Adrenal gland (tissue), 12 donors: ENCODE results near the gene ZMIZ2. TPM values are rescaled to one million over a fixed set of nuclear protein-coding genes. Genes with fewer than 3 reads are reported as not detected.

Experiments used
- DNase-seq, 7 donors: peaks; one replicate each; pipeline ENCODE4 v3.0.0-alpha.2; 2019 to 2020
- H3K27ac ChIP-seq, 5 donors: fragments of 200-600 bp; sonication (generic) in 4 of 5; 1 replicate in 3 of 5; 2 replicates in 2 of 5; pipeline versions ENCODE4 v1.5.1 to v1.8.0; 2016 to 2020; ENCODE audit warnings: mild to moderate bottlenecking in 1 of 5
- H3K27me3 ChIP-seq: fragments of 200-600 bp; 2 replicates; pipeline ENCODE4 v1.8.0; 2021
- H3K36me3 ChIP-seq, 2 donors: fragments of 200-600 bp; replicated peaks in 1 of 2; 1 replicate in 1 of 2; 2 replicates in 1 of 2; pipeline versions ENCODE4 v1.5.1 to v1.8.0; 2018 to 2022
- H3K4me1 ChIP-seq, 2 donors: fragments of 200-600 bp; replicated peaks in 1 of 2; 1 replicate in 1 of 2; 2 replicates in 1 of 2; pipeline versions ENCODE4 v1.5.1 to v1.8.0; 2018 to 2021
- H3K4me3 ChIP-seq, 4 donors: fragments of 200-600 bp; sonication (generic) in 3 of 4; one replicate each; pipeline ENCODE4 v1.5.1; 2016 to 2018
- H3K9me3 ChIP-seq, 3 donors: fragments of 200-600 bp; sonication (generic) in 1 of 3; replicated peaks in 1 of 3; 1 replicate in 2 of 3; 2 replicates in 1 of 3; pipeline versions ENCODE4 v1.5.1 to v1.8.0; 2016 to 2021
- POLR2A ChIP-seq, 2 donors: fragments of 450-650 bp; IDR thresholded peaks; one replicate each; pipeline ENCODE4 v1.6.1; 2017; ENCODE audit warnings: antibody characterized with exemption in 2 of 2, mild to moderate bottlenecking in 2 of 2, moderate library complexity in 1 of 2
- WGBS, 4 donors: extraction: QIAGEN DNeasy Blood & Tissue Kit in 2 of 4; methylation state at CpG; one replicate each; pipeline versions ENCODE4 v1.1.5 to v1.1.7; 2013 to 2017; 5-methylcytosine and 5-hydroxymethylcytosine counted together
- intact Hi-C, 2 donors: fragments of 100-400 bp; cut with DNase I; formaldehyde crosslinking; loops; one replicate each; pipeline versions ENCODE4 v1.14.1 to v1.15.0; 2022 to 2023
- polyA plus RNA-seq, 3 donors: library from polyadenylated mRNA; stranded (reverse); fragments of 200-250 nt in 2 of 3; fragments of 350-450 nt in 1 of 3; fragmentation: Illumina TruSeq in 1 of 3; extraction: RNeasy Lipid Tissue Mini Kit (QIAGEN cat#74804) in 1 of 3; gene quantifications; one replicate each; pipeline ENCODE4 v1.2.3, GENCODE V29; 2013 to 2014
- total RNA-seq, 9 donors: library from RNA; depleted of rRNA in 4 of 9; stranded (reverse); fragments of >200 nt in 4 of 9; fragments of 120-200 nt in 1 of 9; fragmentation: NEBNext Ultra II Directional in 1 of 9; extraction: Animal tissue kit (Norgen Biotek cat#: 25700) in 1 of 9; gene quantifications; one replicate each; pipeline versions ENCODE4 v1.1.0 to v1.2.4, GENCODE V29; 2013 to 2023
- TF ChIP-seq, protein P1 (sequence below), 6 experiments: fragments of 450-650 bp in 4 of 6; fragments of 200-600 bp in 2 of 6; sonication (generic) in 1 of 6; IDR thresholded peaks; 1 replicate in 5 of 6; 2 replicates in 1 of 6; pipeline versions ENCODE4 v1.5.1 to v1.8.0; 2016 to 2021; ENCODE audit warnings: antibody characterized with exemption in 6 of 6, mild to moderate bottlenecking in 2 of 6, moderate library complexity in 1 of 6
- donor health status: healthy with polysubstance abuse.
- donor health status: Bipolar disorder and iron deficiency.
- donor health status: DM: yes; HTN: yes; CAD: no.
- donor health status: DM: no; HTN: no; CAD: no.
- donor health status: DM: no; HTN: no; CAD: no.
- donor health status: DM: yes; HTN: yes; CAD: no.

Gene ZMIZ2
- total and polyA plus RNA-seq, 12 donors, result 7.9 to 280 (median 53.7) TPM

DNA sequence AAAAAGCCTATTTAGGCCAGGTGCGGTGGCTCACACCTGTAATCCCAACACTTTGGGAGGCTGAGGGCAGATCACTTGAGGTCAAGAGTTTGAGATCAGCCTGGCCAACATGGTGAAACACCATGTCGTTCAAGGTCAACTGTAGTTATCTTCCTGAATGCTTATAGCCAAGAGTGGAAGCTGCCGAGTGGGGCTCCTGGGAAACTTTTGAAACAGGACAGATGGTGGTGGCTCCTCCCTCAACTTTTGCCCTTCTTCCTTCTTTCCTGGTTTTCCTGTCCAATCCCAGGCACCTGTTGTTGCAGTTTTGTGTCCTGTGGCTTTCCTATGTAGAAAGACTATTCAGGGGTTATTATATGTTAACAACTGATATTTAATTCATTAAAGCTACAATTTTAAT lies 39.1 kb downstream of the ZMIZ2 start:
- no peak overlapping the region for H3K27ac ChIP-seq
- no peak for DNase-seq
- H3K4me3 ChIP-seq, result no peak overlapping the region
- no peaks in the 10 kb centered on the region for H3K4me1 ChIP-seq
- no peaks in the 10 kb centered on the region for H3K27me3 ChIP-seq
- 64 to 77% (median 70%) methylated on average over 3 of the region's 3 CpGs for WGBS, 4 donors
- TF ChIP-seq, protein P1, sequence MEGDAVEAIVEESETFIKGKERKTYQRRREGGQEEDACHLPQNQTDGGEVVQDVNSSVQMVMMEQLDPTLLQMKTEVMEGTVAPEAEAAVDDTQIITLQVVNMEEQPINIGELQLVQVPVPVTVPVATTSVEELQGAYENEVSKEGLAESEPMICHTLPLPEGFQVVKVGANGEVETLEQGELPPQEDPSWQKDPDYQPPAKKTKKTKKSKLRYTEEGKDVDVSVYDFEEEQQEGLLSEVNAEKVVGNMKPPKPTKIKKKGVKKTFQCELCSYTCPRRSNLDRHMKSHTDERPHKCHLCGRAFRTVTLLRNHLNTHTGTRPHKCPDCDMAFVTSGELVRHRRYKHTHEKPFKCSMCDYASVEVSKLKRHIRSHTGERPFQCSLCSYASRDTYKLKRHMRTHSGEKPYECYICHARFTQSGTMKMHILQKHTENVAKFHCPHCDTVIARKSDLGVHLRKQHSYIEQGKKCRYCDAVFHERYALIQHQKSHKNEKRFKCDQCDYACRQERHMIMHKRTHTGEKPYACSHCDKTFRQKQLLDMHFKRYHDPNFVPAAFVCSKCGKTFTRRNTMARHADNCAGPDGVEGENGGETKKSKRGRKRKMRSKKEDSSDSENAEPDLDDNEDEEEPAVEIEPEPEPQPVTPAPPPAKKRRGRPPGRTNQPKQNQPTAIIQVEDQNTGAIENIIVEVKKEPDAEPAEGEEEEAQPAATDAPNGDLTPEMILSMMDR (IDR thresholded peaks at IDR 0.05), result no peak
- no peak for TF ChIP-seq POLR2A (IDR thresholded peaks at IDR 0.05)
- intact Hi-C loops, result no loop called here
- H3K36me3 ChIP-seq, result no peaks in the 10 kb centered on the region
- H3K9me3 ChIP-seq, result no peaks in the 10 kb centered on the region

DNA sequence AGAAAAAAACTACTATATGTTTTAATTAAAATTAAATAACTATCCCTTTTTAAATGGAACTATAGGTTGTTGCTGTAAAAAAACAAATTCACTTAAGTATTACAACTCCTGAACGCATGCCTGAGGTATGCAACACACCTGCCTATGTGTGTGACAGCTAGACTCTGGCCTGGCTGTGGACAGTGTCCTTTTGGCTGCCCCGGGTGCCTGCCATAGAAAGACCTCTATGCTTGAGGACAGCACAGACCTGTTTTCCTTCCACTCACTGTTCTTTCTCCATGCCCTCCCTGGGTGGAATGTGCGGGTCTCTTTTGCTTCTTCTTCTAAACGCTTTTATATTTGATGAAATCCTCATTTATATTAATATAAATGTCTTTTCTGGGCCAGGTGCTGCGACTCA lies 41.3 kb downstream of the ZMIZ2 start:
- no peaks in the 10 kb centered on the region for H3K36me3 ChIP-seq
- H3K4me1 ChIP-seq, result no peaks in the 10 kb centered on the region
- H3K27ac ChIP-seq, result no peak overlapping the region
- WGBS, 4 donors, result 77 to 88% (median 82%) methylated on average over 5 of the region's 5 CpGs
- intact Hi-C loops, result no loop called here
- H3K27me3 ChIP-seq, result no peaks in the 10 kb centered on the region
- no peaks in the 10 kb centered on the region for H3K9me3 ChIP-seq
- no peak for TF ChIP-seq POLR2A (IDR thresholded peaks at IDR 0.05)
- TF ChIP-seq, protein P1 (IDR thresholded peaks at IDR 0.05), result no peak
- no peak for DNase-seq
- no peak overlapping the region for H3K4me3 ChIP-seq

DNA sequence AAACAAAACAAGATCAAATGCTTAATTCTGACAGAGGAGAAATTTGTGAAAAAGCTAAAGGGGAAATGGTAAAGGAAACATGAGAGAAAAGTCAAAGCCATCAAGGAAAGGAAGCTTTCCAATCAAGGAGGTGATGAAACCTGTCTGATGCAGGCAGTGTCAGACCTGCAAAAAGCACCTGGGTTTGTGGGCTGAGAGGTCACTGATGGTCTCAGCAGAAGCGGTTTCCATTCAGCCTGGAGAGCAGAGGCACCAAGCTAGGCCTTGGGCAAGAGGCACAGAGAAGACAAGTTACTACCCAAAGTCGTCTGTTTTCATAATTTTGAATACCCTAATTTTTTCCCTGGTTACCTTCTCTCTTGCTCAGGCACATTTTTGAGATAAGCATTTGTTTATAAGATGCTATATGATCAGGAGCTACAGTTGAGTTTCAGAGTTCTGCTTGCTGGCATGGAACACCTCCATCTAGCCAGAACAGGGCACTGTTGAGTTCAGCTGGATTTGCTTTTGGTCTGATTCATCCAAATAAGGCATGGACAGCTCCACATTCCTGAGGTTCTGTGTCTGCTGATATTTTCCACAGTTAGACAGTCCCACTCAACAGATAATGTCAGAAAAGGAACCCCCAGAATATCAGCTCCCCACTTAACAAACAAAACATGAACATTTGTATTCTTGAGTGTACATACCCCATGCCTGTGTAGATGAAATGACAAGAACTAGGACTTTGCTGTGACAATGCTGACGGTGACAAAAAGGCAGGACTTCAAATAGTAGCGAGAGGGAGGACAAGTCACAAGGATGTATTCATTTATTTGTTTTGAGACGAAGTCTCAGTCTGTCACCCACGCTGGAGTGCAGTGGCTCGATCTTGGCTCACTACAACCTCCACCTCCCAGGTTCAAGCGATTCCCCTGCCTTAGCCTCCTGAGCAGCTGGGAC lies 42.9 kb downstream of the ZMIZ2 start:
- WGBS, 4 donors, result 85 to 93% (median 88%) methylated on average over 8 of the region's 8 CpGs
- Histone ChIP-seq H3K4me3 (no peak overlapping the region), H3K4me1 (peaks cover 0 to 5% of the 10 kb centered on the region in 2 donors), H3K9me3 (no peaks in the 10 kb centered on the region), H3K27me3 (no peaks in the 10 kb centered on the region), H3K27ac (no peak overlapping the region), H3K36me3 (no peaks in the 10 kb centered on the region)
- DNase-seq, result no peak
- intact Hi-C loops, result no loop called here
- TF ChIP-seq, protein P1 (IDR thresholded peaks at IDR 0.05), result no peak
- TF ChIP-seq POLR2A (IDR thresholded peaks at IDR 0.05), result no peak

DNA sequence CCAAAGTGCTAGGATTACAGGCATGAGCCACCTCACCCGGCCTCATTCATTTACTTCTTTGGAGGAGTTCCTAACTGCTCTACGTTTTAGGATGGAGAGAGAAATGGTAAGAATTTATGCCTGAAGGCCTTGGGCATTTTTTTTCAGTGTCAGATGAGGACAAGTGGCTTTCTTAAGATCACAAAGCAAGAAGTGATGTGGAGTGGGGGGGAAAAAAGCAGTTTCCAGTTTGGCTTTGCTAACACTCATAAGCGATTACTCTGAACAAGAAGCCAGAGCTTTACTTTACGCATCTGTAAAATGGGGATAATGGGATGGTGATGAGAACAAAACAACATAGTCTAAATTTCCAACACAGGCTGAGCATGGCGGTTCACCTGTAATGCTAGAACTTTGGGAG lies 45.3 kb downstream of the ZMIZ2 start:
- no peaks in the 10 kb centered on the region for H3K27me3 ChIP-seq
- no peak overlapping the region for H3K27ac ChIP-seq
- peaks cover 0 to 5% of the 10 kb centered on the region in 2 donors for H3K36me3 ChIP-seq
- no peak overlapping the region for H3K4me3 ChIP-seq
- intact Hi-C loops, result no loop called here
- H3K9me3 ChIP-seq, result no peaks in the 10 kb centered on the region
- H3K4me1 ChIP-seq, result peaks cover 14 to 20% of the 10 kb centered on the region in 2 donors
- TF ChIP-seq POLR2A (IDR thresholded peaks at IDR 0.05), result no peak
- no peak for DNase-seq
- 70 to 78% (median 74%) methylated on average over 5 of the region's 5 CpGs for WGBS, 4 donors
